ENCODE data around the gene TTLL10. TPM values are rescaled to one million over a fixed set of nuclear protein-coding genes. Genes with fewer than 3 reads are reported as not detected.

TTLL10 gene
- polyA plus RNA-seq, 1 donor from 2014 or later = not detected

DNA sequence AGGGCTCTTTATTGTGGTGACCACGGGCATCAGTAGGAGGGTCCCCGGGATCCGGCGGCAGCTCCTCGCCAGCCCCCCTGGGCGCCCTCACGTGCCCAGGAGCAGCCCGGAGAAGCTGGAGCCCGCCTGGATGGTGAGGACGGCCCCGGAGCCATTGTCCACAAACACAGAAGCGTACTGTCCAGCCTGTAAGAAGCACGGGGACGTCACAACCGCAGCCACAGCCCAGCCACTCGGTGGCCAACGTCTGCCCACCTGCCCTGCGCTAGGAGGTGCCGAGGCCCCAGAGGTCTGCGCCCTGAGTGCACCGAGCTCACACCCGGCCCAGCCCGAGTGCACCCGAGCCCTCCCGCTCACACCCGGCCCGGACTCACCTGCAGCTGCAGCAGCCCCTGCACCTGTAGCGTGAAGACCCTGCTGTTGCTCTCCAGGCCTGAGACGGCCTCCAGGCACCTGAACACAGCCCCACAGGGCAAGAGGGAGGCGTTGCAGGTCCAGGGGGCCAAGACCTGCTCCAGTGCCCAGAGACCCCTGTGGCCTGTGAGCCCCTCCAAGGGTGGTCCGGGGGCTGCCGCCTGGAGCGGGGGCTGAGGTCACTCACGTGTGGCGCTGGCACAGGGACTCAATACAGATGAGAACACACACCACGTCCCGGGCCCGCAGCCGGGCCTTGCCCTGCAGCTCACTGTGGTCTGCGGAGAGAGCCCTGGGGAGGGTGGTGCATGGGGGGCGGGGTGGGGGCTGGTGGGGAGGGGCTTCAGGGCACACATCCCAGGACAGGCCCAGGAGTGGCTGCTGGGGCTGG is 69.0 kb downstream of the TTLL10 start:
- H3K9ac ChIP-seq (ENCODE audit: low read length) = no peak overlapping the region
- peaks cover 3% of the 10 kb centered on the region for H3K27me3 ChIP-seq (ENCODE audit: insufficient read depth, low read depth, low read length)
- H3F3A ChIP-seq (ENCODE audit: insufficient read depth, low read length, poor library complexity, severe bottlenecking) = no peaks in the 10 kb centered on the region
- H3K36me3 ChIP-seq (ENCODE audit: insufficient read depth, low read length) = no peaks in the 10 kb centered on the region
- no peaks in the 10 kb centered on the region for H3K9me3 ChIP-seq (ENCODE audit: low read length)
- H2AFZ ChIP-seq (ENCODE audit: low read depth, low read length) = no peak overlapping the region
- H3K4me3 ChIP-seq (ENCODE audit: low read length) = no peak overlapping the region
- no peaks in the 10 kb centered on the region for H3K79me2 ChIP-seq (replicated peaks; ENCODE audit: insufficient read depth, low read length)
- H3K4me2 ChIP-seq (ENCODE audit: low read length) = no peak overlapping the region
- H3K9me2 ChIP-seq (ENCODE audit: insufficient read depth, low read length) = no peaks in the 10 kb centered on the region
- TF ChIP-seq EP300 (conservative IDR thresholded peaks at IDR 0.05; ENCODE audit: poor library complexity, severe bottlenecking) (no peak), SMC3 (conservative IDR thresholded peaks at IDR 0.05; ENCODE audit: poor library complexity) (no peak), POLR2AphosphoS5 (IDR thresholded peaks at IDR 0.05) (no peak), TAF1 (IDR thresholded peaks at IDR 0.05; ENCODE audit: low read depth) (no peak), MXI1 (conservative IDR thresholded peaks at IDR 0.05; ENCODE audit: poor library complexity, severe bottlenecking) (no peak), REST (IDR thresholded peaks at IDR 0.05; ENCODE audit: borderline replicate concordance) (no peak), EZH2 (IDR thresholded peaks at IDR 0.05; ENCODE audit: borderline replicate concordance, insufficient read depth, low read length, poor library complexity, severe bottlenecking) (no peak), RAD21 (conservative IDR thresholded peaks at IDR 0.05) (no peak)
- TF ChIP-seq, protein P1, sequence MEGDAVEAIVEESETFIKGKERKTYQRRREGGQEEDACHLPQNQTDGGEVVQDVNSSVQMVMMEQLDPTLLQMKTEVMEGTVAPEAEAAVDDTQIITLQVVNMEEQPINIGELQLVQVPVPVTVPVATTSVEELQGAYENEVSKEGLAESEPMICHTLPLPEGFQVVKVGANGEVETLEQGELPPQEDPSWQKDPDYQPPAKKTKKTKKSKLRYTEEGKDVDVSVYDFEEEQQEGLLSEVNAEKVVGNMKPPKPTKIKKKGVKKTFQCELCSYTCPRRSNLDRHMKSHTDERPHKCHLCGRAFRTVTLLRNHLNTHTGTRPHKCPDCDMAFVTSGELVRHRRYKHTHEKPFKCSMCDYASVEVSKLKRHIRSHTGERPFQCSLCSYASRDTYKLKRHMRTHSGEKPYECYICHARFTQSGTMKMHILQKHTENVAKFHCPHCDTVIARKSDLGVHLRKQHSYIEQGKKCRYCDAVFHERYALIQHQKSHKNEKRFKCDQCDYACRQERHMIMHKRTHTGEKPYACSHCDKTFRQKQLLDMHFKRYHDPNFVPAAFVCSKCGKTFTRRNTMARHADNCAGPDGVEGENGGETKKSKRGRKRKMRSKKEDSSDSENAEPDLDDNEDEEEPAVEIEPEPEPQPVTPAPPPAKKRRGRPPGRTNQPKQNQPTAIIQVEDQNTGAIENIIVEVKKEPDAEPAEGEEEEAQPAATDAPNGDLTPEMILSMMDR (IDR thresholded peaks at IDR 0.05; ENCODE audit: poor library complexity, severe bottlenecking) = no peak
- H3K27ac ChIP-seq (ENCODE audit: low read length) = no peak overlapping the region
- no peaks in the 10 kb centered on the region for H4K20me1 ChIP-seq (ENCODE audit: insufficient read depth)

DNA sequence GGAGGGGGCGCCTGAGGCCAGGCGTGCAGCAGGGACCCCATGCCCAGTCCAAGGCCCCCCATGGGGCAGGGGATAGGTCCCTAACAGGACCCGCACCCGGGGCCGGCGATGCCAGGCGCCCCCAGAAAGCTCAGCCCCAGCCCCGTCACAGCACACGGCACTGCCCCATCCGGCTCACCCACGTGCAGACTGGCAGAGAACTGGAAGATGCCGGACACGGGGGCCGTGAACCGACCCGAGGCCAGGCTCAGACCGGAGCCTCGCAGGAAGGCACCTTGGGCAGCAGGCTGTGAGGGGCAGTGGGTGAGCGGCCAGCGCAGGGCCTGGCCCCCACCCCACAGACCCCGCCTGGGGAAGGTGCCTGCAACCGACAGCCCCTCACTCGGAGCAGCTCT is 69.6 kb downstream of the TTLL10 start:
- Histone ChIP-seq H3K27me3 (ENCODE audit: insufficient read depth, low read depth, low read length) (peaks cover 3% of the 10 kb centered on the region), H3K36me3 (ENCODE audit: insufficient read depth, low read length) (no peaks in the 10 kb centered on the region), H3K9me2 (ENCODE audit: insufficient read depth, low read length) (no peaks in the 10 kb centered on the region), H3K79me2 (replicated peaks; ENCODE audit: insufficient read depth, low read length) (no peaks in the 10 kb centered on the region), H3K27ac (ENCODE audit: low read length) (no peak overlapping the region), H3K4me2 (ENCODE audit: low read length) (no peak overlapping the region), H4K20me1 (ENCODE audit: insufficient read depth) (no peaks in the 10 kb centered on the region), H3K9me3 (ENCODE audit: low read length) (no peaks in the 10 kb centered on the region), H2AFZ (ENCODE audit: low read depth, low read length) (no peak overlapping the region), H3F3A (ENCODE audit: insufficient read depth, low read length, poor library complexity, severe bottlenecking) (no peaks in the 10 kb centered on the region), H3K9ac (ENCODE audit: low read length) (no peak overlapping the region), H3K4me3 (ENCODE audit: low read length) (no peak overlapping the region)
- no peak for TF ChIP-seq SMC3 (conservative IDR thresholded peaks at IDR 0.05; ENCODE audit: poor library complexity)
- TF ChIP-seq, protein P1 (IDR thresholded peaks at IDR 0.05; ENCODE audit: poor library complexity, severe bottlenecking) = no peak
- no peak for TF ChIP-seq RAD21 (conservative IDR thresholded peaks at IDR 0.05)
- TF ChIP-seq REST (IDR thresholded peaks at IDR 0.05; ENCODE audit: borderline replicate concordance) = no peak
- no peak for TF ChIP-seq MXI1 (conservative IDR thresholded peaks at IDR 0.05; ENCODE audit: poor library complexity, severe bottlenecking)
- no peak for TF ChIP-seq POLR2AphosphoS5 (IDR thresholded peaks at IDR 0.05)
- no peak for TF ChIP-seq EP300 (conservative IDR thresholded peaks at IDR 0.05; ENCODE audit: poor library complexity, severe bottlenecking)
- no peak for TF ChIP-seq EZH2 (IDR thresholded peaks at IDR 0.05; ENCODE audit: borderline replicate concordance, insufficient read depth, low read length, poor library complexity, severe bottlenecking)
- no peak for TF ChIP-seq TAF1 (IDR thresholded peaks at IDR 0.05; ENCODE audit: low read depth)
